Loucy (cell line): Measurements from ENCODE around the gene ZBTB24.

Experiments
- EZH2phosphoT487 ChIP-seq: fragments of 200-600 bp; IDR thresholded peaks from 2 replicates; pipeline ENCODE4 v1.6.1; 2018; ENCODE audit warnings: antibody characterized with exemption, mild to moderate bottlenecking, moderate library complexity, borderline replicate concordance
- TF ChIP-seq, protein P1 (sequence below): fragments of 200-600 bp; sonication (generic); conservative IDR thresholded peaks from 2 replicates; pipeline ENCODE4 v1.5.1; 2014; ENCODE audit warnings: mild to moderate bottlenecking, antibody characterized with exemption, low read length

DNA sequence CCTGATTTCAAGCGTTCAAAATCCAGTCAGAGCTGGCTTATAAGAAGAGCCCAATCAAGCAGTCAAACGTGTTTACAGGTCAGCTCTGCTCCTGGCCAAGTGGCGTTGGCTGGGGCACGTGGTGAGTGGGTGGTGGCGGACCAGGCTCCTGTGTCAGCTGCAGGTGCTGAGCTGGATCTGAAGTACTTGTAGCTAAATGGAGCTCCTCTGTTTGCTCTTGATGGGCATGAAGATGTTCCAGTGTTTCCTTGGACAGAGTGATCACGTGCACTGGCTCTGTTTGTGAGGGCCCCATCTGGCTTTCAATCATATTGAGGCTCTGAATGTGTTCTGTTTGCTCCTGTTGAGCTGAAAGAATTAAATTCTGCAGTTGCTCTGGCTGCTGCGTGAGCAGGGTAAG lies 17.2 kb downstream of the ZBTB24 start:
- TF ChIP-seq, protein P1, sequence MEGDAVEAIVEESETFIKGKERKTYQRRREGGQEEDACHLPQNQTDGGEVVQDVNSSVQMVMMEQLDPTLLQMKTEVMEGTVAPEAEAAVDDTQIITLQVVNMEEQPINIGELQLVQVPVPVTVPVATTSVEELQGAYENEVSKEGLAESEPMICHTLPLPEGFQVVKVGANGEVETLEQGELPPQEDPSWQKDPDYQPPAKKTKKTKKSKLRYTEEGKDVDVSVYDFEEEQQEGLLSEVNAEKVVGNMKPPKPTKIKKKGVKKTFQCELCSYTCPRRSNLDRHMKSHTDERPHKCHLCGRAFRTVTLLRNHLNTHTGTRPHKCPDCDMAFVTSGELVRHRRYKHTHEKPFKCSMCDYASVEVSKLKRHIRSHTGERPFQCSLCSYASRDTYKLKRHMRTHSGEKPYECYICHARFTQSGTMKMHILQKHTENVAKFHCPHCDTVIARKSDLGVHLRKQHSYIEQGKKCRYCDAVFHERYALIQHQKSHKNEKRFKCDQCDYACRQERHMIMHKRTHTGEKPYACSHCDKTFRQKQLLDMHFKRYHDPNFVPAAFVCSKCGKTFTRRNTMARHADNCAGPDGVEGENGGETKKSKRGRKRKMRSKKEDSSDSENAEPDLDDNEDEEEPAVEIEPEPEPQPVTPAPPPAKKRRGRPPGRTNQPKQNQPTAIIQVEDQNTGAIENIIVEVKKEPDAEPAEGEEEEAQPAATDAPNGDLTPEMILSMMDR: no peak
- no peak for TF ChIP-seq EZH2phosphoT487
